ENCODE measurements around the gene ARAP2. TPM values are rescaled to one million over a fixed set of nuclear protein-coding genes. Genes with fewer than 3 reads are reported as not detected.

ARAP2 gene
- total RNA-seq, 1 experiment from 2014 or later = 0.24 TPM

DNA sequence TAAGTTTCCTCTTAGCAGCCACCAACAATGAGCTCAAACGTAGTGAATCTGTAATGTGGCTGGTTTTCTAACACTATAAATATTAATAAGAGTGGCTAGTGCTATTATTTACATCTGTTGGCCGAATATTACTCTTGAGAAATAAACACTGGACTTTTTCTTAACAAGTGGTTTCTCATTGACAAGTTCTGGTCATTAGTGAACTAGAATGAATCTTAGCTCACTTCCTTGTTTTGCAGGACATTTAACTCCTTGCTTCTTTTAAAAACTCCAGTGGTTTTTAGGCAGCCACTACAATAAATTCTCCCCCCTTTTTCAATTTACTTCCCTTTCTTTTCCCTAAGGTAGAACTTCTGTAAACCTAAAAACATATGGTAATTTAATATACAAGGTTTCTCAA is 177.2 kb downstream of the ARAP2 start:
- H3K9me3 ChIP-seq (replicated peaks) = no peaks in the 10 kb centered on the region
- no peak overlapping the region for H3K4me3 ChIP-seq
- no peaks in the 10 kb centered on the region for H3K36me3 ChIP-seq
- no peaks in the 10 kb centered on the region for H3K4me1 ChIP-seq (replicated peaks)
- DNase-seq (ENCODE audit: low read depth in 1 of 2, low spot score in 2 of 2) = no peak
- no peak overlapping the region for H3K27ac ChIP-seq
- no peaks in the 10 kb centered on the region for H3K27me3 ChIP-seq (replicated peaks)

DNA sequence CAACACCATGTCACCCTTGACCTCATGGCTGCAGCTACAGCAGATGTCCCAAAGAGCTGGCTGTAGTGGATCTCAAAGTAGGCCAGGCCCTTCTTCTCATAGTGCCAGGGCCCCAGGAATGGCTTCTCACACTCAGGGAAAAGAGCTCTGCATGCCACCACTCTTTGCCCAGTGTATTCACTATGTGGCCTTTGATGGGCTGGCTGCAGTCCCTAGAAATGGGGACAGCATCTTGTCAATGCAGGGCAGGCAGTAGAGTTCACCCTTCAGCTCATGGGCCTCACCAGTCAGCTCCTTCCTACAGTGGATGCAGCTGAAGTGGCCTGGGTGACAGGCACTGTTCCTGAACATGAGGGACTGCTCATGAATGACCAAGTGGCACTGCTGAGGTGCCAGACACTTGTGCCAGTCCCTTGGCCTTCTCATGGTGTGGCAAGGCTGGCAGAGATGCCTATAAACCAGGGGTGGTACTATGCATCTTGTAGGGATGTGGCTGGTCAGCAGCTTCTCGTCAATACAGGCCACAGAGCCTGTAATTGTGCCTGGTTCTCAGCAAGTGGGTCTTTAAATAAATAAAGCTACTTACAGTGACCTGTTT is 178.9 kb downstream of the ARAP2 start:
- Histone ChIP-seq H3K4me1 (replicated peaks) (no peaks in the 10 kb centered on the region), H3K9me3 (replicated peaks) (no peaks in the 10 kb centered on the region), H3K27me3 (replicated peaks) (no peaks in the 10 kb centered on the region), H3K4me3 (no peak overlapping the region), H3K27ac (no peak overlapping the region), H3K36me3 (no peaks in the 10 kb centered on the region)
- DNase-seq (ENCODE audit: low read depth in 1 of 2, low spot score in 2 of 2) = no peak

DNA sequence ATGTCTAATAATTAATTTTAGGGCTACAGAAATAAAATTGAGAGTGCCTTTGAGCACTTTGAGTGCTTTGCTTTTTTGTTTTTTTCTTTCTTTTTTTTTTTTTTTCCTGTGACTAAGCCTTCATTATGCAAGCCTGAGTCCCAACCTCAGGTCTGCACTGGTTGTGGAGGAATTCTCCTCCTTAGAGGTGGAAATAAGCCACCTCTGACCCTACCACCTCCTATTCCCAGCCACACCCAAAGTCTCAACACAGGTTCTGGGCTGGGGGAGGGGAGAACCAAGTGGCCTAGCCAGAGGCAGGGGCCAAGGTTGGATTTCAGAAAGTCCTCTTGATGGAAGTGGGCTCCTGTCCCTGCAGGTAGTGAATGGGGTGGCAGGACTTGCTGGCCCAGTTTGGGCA is 180.2 kb downstream of the ARAP2 start:
- H3K4me1 ChIP-seq (replicated peaks) = no peaks in the 10 kb centered on the region
- DNase-seq (ENCODE audit: low read depth in 1 of 2, low spot score in 2 of 2) = no peak
- no peaks in the 10 kb centered on the region for H3K27me3 ChIP-seq (replicated peaks)
- no peaks in the 10 kb centered on the region for H3K9me3 ChIP-seq (replicated peaks)
- no peaks in the 10 kb centered on the region for H3K36me3 ChIP-seq
- no peak overlapping the region for H3K27ac ChIP-seq
- H3K4me3 ChIP-seq = no peak overlapping the region

DNA sequence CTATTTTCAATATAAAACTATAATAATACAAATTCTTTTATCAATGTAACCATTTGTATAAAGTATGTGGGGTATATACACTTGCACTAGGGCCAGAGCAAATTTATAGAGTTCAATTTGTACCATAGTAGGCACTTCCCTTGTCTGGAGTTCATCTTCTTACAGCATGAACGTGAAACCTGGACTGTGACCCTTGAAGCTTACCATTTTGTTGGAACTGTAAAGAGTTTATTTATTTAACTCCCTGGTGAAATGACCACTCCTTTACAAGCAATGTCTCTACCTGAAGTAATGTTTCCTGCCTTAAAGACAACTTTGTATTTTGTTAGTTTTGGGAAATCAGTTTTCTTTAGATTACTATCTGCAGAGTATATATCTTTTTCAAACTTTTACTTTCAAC is 188.2 kb downstream of the ARAP2 start:
- DNase-seq (ENCODE audit: low read depth in 1 of 2, low spot score in 2 of 2) = no peak
- Histone ChIP-seq H3K4me3 (no peak overlapping the region), H3K9me3 (replicated peaks) (no peaks in the 10 kb centered on the region), H3K4me1 (replicated peaks) (no peaks in the 10 kb centered on the region), H3K27me3 (replicated peaks) (no peaks in the 10 kb centered on the region), H3K36me3 (no peaks in the 10 kb centered on the region), H3K27ac (no peak overlapping the region)

GRCh38 chr4:36054694-36055422 is 189.5 kb downstream of the ARAP2 start:
- Histone ChIP-seq H3K36me3 (no peaks in the 10 kb centered on the region), H3K4me1 (replicated peaks) (no peaks in the 10 kb centered on the region), H3K27ac (no peak overlapping the region), H3K27me3 (replicated peaks) (no peaks in the 10 kb centered on the region), H3K9me3 (replicated peaks) (no peaks in the 10 kb centered on the region), H3K4me3 (no peak overlapping the region)
- no peak for DNase-seq (ENCODE audit: low read depth in 1 of 2, low spot score in 2 of 2)

GRCh38 chr4:36053930-36054329 is 190.4 kb downstream of the ARAP2 start:
- no peaks in the 10 kb centered on the region for H3K27me3 ChIP-seq (replicated peaks)
- no peaks in the 10 kb centered on the region for H3K9me3 ChIP-seq (replicated peaks)
- DNase-seq (ENCODE audit: low read depth in 1 of 2, low spot score in 2 of 2) = no peak
- no peaks in the 10 kb centered on the region for H3K4me1 ChIP-seq (replicated peaks)
- no peak overlapping the region for H3K27ac ChIP-seq
- H3K36me3 ChIP-seq = no peaks in the 10 kb centered on the region
- H3K4me3 ChIP-seq = no peak overlapping the region

DNA sequence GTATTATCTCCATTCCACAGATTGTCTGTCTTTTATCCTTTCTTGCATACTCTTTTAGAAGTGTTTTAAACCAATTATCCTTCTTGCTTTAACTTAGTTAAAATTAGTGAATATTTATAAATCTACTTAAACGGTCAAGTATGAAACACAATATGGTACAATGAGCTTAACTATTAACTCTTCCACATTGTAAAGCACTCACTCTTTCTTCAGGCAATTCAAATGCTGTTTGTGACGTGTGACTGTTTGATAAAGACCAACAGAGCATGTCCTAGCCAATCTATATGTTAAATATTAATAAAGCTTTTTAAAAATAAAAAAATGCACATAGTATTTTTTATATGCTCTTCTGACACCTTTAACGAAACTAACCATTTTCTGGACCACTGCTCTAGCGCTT is 192.7 kb downstream of the ARAP2 start:
- no peaks in the 10 kb centered on the region for H3K9me3 ChIP-seq (replicated peaks)
- H3K27ac ChIP-seq = no peak overlapping the region
- no peaks in the 10 kb centered on the region for H3K36me3 ChIP-seq
- H3K4me1 ChIP-seq (replicated peaks) = no peaks in the 10 kb centered on the region
- no peaks in the 10 kb centered on the region for H3K27me3 ChIP-seq (replicated peaks)
- no peak for DNase-seq (ENCODE audit: low read depth in 1 of 2, low spot score in 2 of 2)
- H3K4me3 ChIP-seq = no peak overlapping the region

- H3K9me3 ChIP-seq (replicated peaks) = no peaks in the 10 kb centered on the region
- H3K36me3 ChIP-seq = no peaks in the 10 kb centered on the region
- DNase-seq (ENCODE audit: low read depth in 1 of 2, low spot score in 2 of 2) = no peak
- H3K27ac ChIP-seq = no peak overlapping the region
- no peak overlapping the region for H3K4me3 ChIP-seq
- H3K27me3 ChIP-seq (replicated peaks) = no peaks in the 10 kb centered on the region
- no peaks in the 10 kb centered on the region for H3K4me1 ChIP-seq (replicated peaks)
These were observed 198.3 kb downstream of the ARAP2 start for GRCh38 chr4:36046026-36046425.

DNA sequence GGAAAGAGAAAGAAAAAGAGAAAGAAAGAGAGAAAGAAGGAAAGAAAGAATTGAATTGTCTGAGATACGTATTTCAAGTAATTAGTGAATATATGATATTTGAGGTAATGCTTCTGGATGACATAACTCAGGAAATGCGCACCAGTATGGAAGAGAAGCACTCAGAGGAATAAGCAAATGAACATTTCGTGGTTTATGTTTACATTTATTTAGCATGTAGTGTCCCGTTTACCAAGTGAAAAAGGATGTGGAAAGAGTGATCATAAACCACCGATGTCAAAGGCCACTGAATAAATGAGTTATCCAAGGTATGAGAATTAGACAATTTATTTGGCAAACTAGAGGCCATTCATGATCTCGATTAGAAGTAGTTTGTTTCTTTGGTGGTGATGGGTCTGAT is 200.4 kb downstream of the ARAP2 start:
- no peak for DNase-seq (ENCODE audit: low read depth in 1 of 2, low spot score in 2 of 2)
- Histone ChIP-seq H3K27ac (no peak overlapping the region), H3K4me1 (replicated peaks) (no peaks in the 10 kb centered on the region), H3K27me3 (replicated peaks) (no peaks in the 10 kb centered on the region), H3K36me3 (no peaks in the 10 kb centered on the region), H3K4me3 (no peak overlapping the region), H3K9me3 (replicated peaks) (no peaks in the 10 kb centered on the region)

DNA sequence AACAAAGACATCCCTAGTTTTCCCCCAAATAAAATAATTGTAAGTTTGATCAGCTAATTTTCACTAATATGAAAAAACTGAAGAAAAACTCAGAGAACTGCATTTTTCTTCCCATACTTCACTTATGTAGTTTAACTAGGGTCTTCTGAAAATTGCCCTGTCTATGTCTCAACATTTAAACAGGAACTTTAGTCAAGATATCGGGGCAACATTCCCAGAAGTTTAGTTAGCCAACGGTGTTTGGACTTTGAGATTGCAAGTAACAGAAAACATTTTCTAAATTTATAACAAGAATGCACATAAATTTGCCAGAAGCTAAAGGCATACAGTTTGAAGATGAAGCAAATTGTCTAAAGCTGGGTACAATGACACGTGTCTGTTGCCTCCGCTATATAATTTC is 201.1 kb downstream of the ARAP2 start:
- Histone ChIP-seq H3K36me3 (no peaks in the 10 kb centered on the region), H3K27me3 (replicated peaks) (no peaks in the 10 kb centered on the region), H3K4me3 (no peak overlapping the region), H3K9me3 (replicated peaks) (no peaks in the 10 kb centered on the region), H3K4me1 (replicated peaks) (no peaks in the 10 kb centered on the region), H3K27ac (no peak overlapping the region)
- DNase-seq (ENCODE audit: low read depth in 1 of 2, low spot score in 2 of 2) = no peak

- no peak overlapping the region for H3K27ac ChIP-seq
- DNase-seq (ENCODE audit: low read depth in 1 of 2, low spot score in 2 of 2) = no peak
These were observed 202.0 kb downstream of the ARAP2 start for GRCh38 chr4:36042122-36042970.

GRCh38 chr4:36041340-36041739 is 203.0 kb downstream of the ARAP2 start:
- H3K4me1 ChIP-seq (replicated peaks) = no peaks in the 10 kb centered on the region
- H3K36me3 ChIP-seq = no peaks in the 10 kb centered on the region
- no peak for DNase-seq (ENCODE audit: low read depth in 1 of 2, low spot score in 2 of 2)
- no peak overlapping the region for H3K4me3 ChIP-seq
- H3K27ac ChIP-seq = no peak overlapping the region
- H3K27me3 ChIP-seq (replicated peaks) = no peaks in the 10 kb centered on the region
- H3K9me3 ChIP-seq (replicated peaks) = no peaks in the 10 kb centered on the region

More at GRCh38 chr4:36042122-36042970, 202.0 kb downstream of the ARAP2 start:
- no peaks in the 10 kb centered on the region for H3K27me3 ChIP-seq (replicated peaks)
- H3K9me3 ChIP-seq (replicated peaks) = no peaks in the 10 kb centered on the region
- H3K4me1 ChIP-seq (replicated peaks) = no peaks in the 10 kb centered on the region
- H3K36me3 ChIP-seq = no peaks in the 10 kb centered on the region
- H3K4me3 ChIP-seq = no peak overlapping the region

DNA sequence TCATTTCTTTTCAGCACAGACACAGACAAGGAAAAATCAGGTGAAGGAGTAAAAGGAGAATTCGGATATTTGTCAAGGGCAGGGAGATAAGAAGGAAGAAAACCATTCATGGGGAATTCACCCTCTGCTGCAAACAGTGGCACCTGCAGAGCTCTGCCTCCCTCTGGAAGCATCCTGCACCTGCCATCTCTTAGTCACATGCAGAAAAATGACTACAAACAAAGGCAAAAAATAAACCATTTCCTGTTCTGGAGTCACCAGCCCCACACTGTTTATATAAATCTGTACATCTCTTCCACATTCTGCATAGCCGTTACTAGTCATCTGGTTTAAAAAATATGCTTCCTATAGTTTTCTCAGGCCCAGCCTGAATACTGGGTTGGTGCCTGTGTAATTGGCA is 205.3 kb downstream of the ARAP2 start:
- H3K4me3 ChIP-seq = no peak overlapping the region
- no peak for DNase-seq (ENCODE audit: low read depth in 1 of 2, low spot score in 2 of 2)
- H3K9me3 ChIP-seq (replicated peaks) = no peaks in the 10 kb centered on the region
- no peaks in the 10 kb centered on the region for H3K4me1 ChIP-seq (replicated peaks)
- H3K36me3 ChIP-seq = no peaks in the 10 kb centered on the region
- no peak overlapping the region for H3K27ac ChIP-seq
- H3K27me3 ChIP-seq (replicated peaks) = no peaks in the 10 kb centered on the region

DNA sequence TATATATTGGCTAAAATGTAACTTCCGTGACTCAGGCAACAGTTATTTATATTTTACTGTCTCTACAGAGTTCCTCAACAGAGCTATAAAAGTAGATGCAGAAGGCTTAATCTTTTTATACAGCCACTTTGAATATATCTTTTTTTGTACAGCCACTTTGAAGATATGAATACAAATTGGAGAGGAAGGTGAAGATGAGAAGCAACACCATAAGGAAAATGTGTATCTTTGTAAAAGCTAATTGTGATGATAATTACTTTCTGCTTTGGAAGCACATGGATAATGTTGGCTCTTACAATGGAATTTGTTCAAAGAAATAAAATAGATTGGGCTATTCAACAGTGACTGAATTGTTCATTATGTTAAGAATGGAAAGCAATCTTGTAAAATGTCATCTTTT is 205.8 kb downstream of the ARAP2 start:
- Histone ChIP-seq H3K27ac (no peak overlapping the region), H3K4me1 (replicated peaks) (no peaks in the 10 kb centered on the region), H3K36me3 (no peaks in the 10 kb centered on the region), H3K9me3 (replicated peaks) (no peaks in the 10 kb centered on the region), H3K4me3 (no peak overlapping the region), H3K27me3 (replicated peaks) (no peaks in the 10 kb centered on the region)
- DNase-seq (ENCODE audit: low read depth in 1 of 2, low spot score in 2 of 2) = no peak
